SH-SY5Y (cell line): ENCODE data around the gene UPF3A.

Experiments
- GATA2 ChIP-seq: IDR thresholded peaks from 2 replicates; pipeline ENCODE4 v1.6.1; 2011; ENCODE audit warnings: mild to moderate bottlenecking, low read depth, low read length
- GATA3 ChIP-seq: IDR thresholded peaks from 2 replicates; pipeline ENCODE4 v1.6.1; 2011; ENCODE audit warnings: low read depth, mild to moderate bottlenecking, low read length, moderate library complexity

GRCh38 chr13:114256547-114256946 is 24.9 kb upstream of the UPF3A start:
- TF ChIP-seq GATA3, result no peak
- TF ChIP-seq GATA2, result no peak
